GM18867 (cell line): Measurements from ENCODE around the gene LSMEM2.
"Not testable (repeated sequence)": the region's sequence is repeated elsewhere in the genome, so short reads cannot be mapped to it uniquely, and the experiment has no call there.

Source experiments
- ATAC-seq: cut with Tn5 transposase; IDR thresholded peaks from one replicate; pipeline ENCODE4 v1.9.1; 2021; ENCODE audit warnings: mild to moderate bottlenecking, moderate library complexity; ENCODE audit not compliant: unreplicated experiment

The LSMEM2 gene

GRCh38 chr3:50276762-50277101 lies 2.2 kb upstream of the LSMEM2 start:
- no peak for ATAC-seq

GRCh38 chr3:50278123-50278879 lies 586 bp upstream of the LSMEM2 start:
- ATAC-seq = no peak

GRCh38 chr3:50279255-50280016 lies 549 bp downstream of the LSMEM2 start:
- no peak for ATAC-seq

GRCh38 chr3:50284121-50284520 lies 5.2 kb downstream of the LSMEM2 start:
- ATAC-seq = not testable (repeated sequence)

GRCh38 chr3:50286322-50287227 lies 7.7 kb downstream of the LSMEM2 start:
- ATAC-seq = no peak

GRCh38 chr3:50287262-50287661 lies 8.4 kb downstream of the LSMEM2 start:
- no peak for ATAC-seq

GRCh38 chr3:50288387-50289007 lies 9.6 kb downstream of the LSMEM2 start:
- ATAC-seq = no peak

GRCh38 chr3:50289130-50289529 lies 10.2 kb downstream of the LSMEM2 start:
- no peak for ATAC-seq

- ATAC-seq = no peak
Measured at GRCh38 chr3:50290161-50290641, 11.3 kb downstream of the LSMEM2 start.

GRCh38 chr3:50292159-50293078 lies 13.5 kb downstream of the LSMEM2 start, which contains the start of gene IFRD2:
IFRD2 (minus strand) TSS chr3:50292429; CDS start chr3:50292274, 155 bp downstream.
- peak; percentile 91 for ATAC-seq

- no peak for ATAC-seq
Measured at GRCh38 chr3:50293079-50293801, 14.4 kb downstream of the LSMEM2 start.

GRCh38 chr3:50294089-50294488 lies 15.2 kb downstream of the LSMEM2 start:
- ATAC-seq = no peak

- ATAC-seq = no peak
Measured at GRCh38 chr3:50294492-50295403, 15.9 kb downstream of the LSMEM2 start.

GRCh38 chr3:50295553-50296431 lies 16.9 kb downstream of the LSMEM2 start:
- ATAC-seq = no peak

GRCh38 chr3:50296721-50297383 lies 18.0 kb downstream of the LSMEM2 start:
- ATAC-seq = no peak

GRCh38 chr3:50297384-50297775 lies 18.5 kb downstream of the LSMEM2 start:
- ATAC-seq = no peak
